Loucy (cell line): Measurements from ENCODE around the gene MAP6.

Experiments used
- EZH2phosphoT487 ChIP-seq: fragments of 200-600 bp; IDR thresholded peaks from 2 replicates; pipeline ENCODE4 v1.6.1; 2018; ENCODE audit warnings: antibody characterized with exemption, mild to moderate bottlenecking, moderate library complexity, borderline replicate concordance
- TF ChIP-seq, protein P1 (sequence below): fragments of 200-600 bp; sonication (generic); conservative IDR thresholded peaks from 2 replicates; pipeline ENCODE4 v1.5.1; 2014; ENCODE audit warnings: mild to moderate bottlenecking, antibody characterized with exemption, low read length

GRCh38 chr11:75637998-75638397 is 30.8 kb downstream of the MAP6 start:
- TF ChIP-seq, protein P1, sequence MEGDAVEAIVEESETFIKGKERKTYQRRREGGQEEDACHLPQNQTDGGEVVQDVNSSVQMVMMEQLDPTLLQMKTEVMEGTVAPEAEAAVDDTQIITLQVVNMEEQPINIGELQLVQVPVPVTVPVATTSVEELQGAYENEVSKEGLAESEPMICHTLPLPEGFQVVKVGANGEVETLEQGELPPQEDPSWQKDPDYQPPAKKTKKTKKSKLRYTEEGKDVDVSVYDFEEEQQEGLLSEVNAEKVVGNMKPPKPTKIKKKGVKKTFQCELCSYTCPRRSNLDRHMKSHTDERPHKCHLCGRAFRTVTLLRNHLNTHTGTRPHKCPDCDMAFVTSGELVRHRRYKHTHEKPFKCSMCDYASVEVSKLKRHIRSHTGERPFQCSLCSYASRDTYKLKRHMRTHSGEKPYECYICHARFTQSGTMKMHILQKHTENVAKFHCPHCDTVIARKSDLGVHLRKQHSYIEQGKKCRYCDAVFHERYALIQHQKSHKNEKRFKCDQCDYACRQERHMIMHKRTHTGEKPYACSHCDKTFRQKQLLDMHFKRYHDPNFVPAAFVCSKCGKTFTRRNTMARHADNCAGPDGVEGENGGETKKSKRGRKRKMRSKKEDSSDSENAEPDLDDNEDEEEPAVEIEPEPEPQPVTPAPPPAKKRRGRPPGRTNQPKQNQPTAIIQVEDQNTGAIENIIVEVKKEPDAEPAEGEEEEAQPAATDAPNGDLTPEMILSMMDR, result no peak
- TF ChIP-seq EZH2phosphoT487, result no peak
